Activated CD8-positive, alpha-beta memory T cell treated with anti-CD3 and anti-CD28 coated beads, Interleukin-2, amount 10 ng/mL, durations not matched to agents 7 days and 5 days (primary cell): Measurements from ENCODE around the gene C16orf92. TPM values are rescaled to one million over a fixed set of nuclear protein-coding genes. Genes with fewer than 3 reads are reported as not detected.
A peak's percentile ranks its signal among the peaks of the same experiment; 100 is the strongest.

Experiments used
- ATAC-seq: fragments of 150-1000 bp; cut with Tn5 transposase; one replicate; pipeline ENCODE4 v1.10.0; 2021; ENCODE audit warnings: moderate library complexity
- CTCF ChIA-PET: fragments of 350-600 bp; sonication (Branson Sonifier 250); formaldehyde crosslinking; loops from one replicate; lab custom pipeline; 2021; ENCODE audit warnings: antibody characterized with exemption; lab: Charles Lee
- DNase-seq: peaks from one replicate; pipeline ENCODE4 v3.0.0-alpha.2; 2020
- H3K27ac Mint-ChIP-seq: one replicate; pipeline ENCODE4 v1.8.0; 2021; ENCODE audit warnings: mild to moderate bottlenecking, mixed read lengths
- H3K27me3 Mint-ChIP-seq: one replicate; pipeline ENCODE4 v1.8.0; 2021; ENCODE audit warnings: mixed read lengths
- H3K36me3 Mint-ChIP-seq: one replicate; pipeline ENCODE4 v1.8.0; 2021; ENCODE audit warnings: mild to moderate bottlenecking, mixed read lengths
- H3K4me1 Mint-ChIP-seq: one replicate; pipeline ENCODE4 v1.8.0; 2021; ENCODE audit warnings: mixed read lengths
- H3K4me3 Mint-ChIP-seq: one replicate; pipeline ENCODE4 v1.8.0; 2021; ENCODE audit warnings: mild to moderate bottlenecking, moderate library complexity, mixed read lengths
- H3K9me3 Mint-ChIP-seq: one replicate; pipeline ENCODE4 v1.8.0; 2022; ENCODE audit warnings: low read depth, mixed read lengths
- total RNA-seq, 2 experiments: library from RNA; stranded (reverse); gene quantifications; one replicate each; pipeline ENCODE4 v1.2.3, GENCODE V29; 2021

Gene C16orf92
- total RNA-seq, 2 experiments from 2014 or later, result not detected

- no peaks in the 10 kb centered on the region for H3K27me3 Mint-ChIP-seq
- H3K4me3 Mint-ChIP-seq, result peak overlapping the region; percentile 98
- no peak for DNase-seq
- CTCF ChIA-PET, result interaction anchor here (0.9 to 1.8 kb wide), 5 partner anchors 17 to 293 kb away, joined by 3 to 7 read pairs (median 5); partner anchors contain the start of gene TLCD3B
- H3K36me3 Mint-ChIP-seq, result peaks cover 35% of the 10 kb centered on the region
- peaks cover 27% of the 10 kb centered on the region for H3K4me1 Mint-ChIP-seq
- H3K9me3 Mint-ChIP-seq, result no peaks in the 10 kb centered on the region
- no peak for ATAC-seq
- H3K27ac Mint-ChIP-seq, result no peak overlapping the region
These were observed 29.7 kb upstream of the C16orf92 start for GRCh38 chr16:29993191-29993902.

- CTCF ChIA-PET, result interaction anchor here (0.9 to 2.6 kb wide), 8 partner anchors 12 to 293 kb away, joined by 3 to 7 read pairs (median 5); partner anchors contain the start of genes TLCD3B and TMEM219
- Mint-ChIP-seq H3K4me1 (peaks cover 30% of the 10 kb centered on the region), H3K27me3 (no peaks in the 10 kb centered on the region), H3K4me3 (peak overlapping the region; percentile 98), H3K9me3 (no peaks in the 10 kb centered on the region), H3K36me3 (peaks cover 36% of the 10 kb centered on the region), H3K27ac (peak overlapping the region; percentile 99)
- no peak for ATAC-seq
- DNase-seq, result no peak
These were observed 28.9 kb upstream of the C16orf92 start for GRCh38 chr16:29993903-29994599.

GRCh38 chr16:29994600-29995323, 28.2 kb upstream of the C16orf92 start:
- ATAC-seq (peak; percentile 59), DNase-seq (peak; percentile 85)
- H3K27ac Mint-ChIP-seq, result peak overlapping the region; percentile 99
- H3K9me3 Mint-ChIP-seq, result no peaks in the 10 kb centered on the region
- peak overlapping the region; percentile 98 for H3K4me3 Mint-ChIP-seq
- H3K27me3 Mint-ChIP-seq, result no peaks in the 10 kb centered on the region
- peaks cover 37% of the 10 kb centered on the region for H3K36me3 Mint-ChIP-seq
- CTCF ChIA-PET, result interaction anchor here (1.2 to 3.9 kb wide), 9 partner anchors 11 to 294 kb away, joined by 3 to 17 read pairs (median 5); partner anchors contain the start of genes TAOK2, TLCD3B and TMEM219
- H3K4me1 Mint-ChIP-seq, result peaks cover 34% of the 10 kb centered on the region

GRCh38 chr16:29995324-29995910, 27.6 kb upstream of the C16orf92 start, which contains the start of gene HIRIP3:
HIRIP3 (minus strand) TSS chr16:29995617; CDS start chr16:29995605, 12 bp downstream.
- H3K9me3 Mint-ChIP-seq, result no peaks in the 10 kb centered on the region
- no peaks in the 10 kb centered on the region for H3K27me3 Mint-ChIP-seq
- peak; percentile 73 for ATAC-seq
- H3K27ac Mint-ChIP-seq, result peak within 1 kb of the TSS; percentile 99
- CTCF ChIA-PET, result interaction anchor here (1.3 to 3.9 kb wide), 10 partner anchors 10 to 295 kb away, joined by 3 to 17 read pairs (median 4); partner anchors contain the start of genes ALDOA, TAOK2, TLCD3B and TMEM219
- peaks cover 34% of the 10 kb centered on the region for H3K4me1 Mint-ChIP-seq
- peak; percentile 93 for DNase-seq
- peak within 1 kb of the TSS; percentile 98 for H3K4me3 Mint-ChIP-seq
- H3K36me3 Mint-ChIP-seq, result peaks cover 35% of the 10 kb centered on the region

- H3K9me3 Mint-ChIP-seq, result no peaks in the 10 kb centered on the region
- no peaks in the 10 kb centered on the region for H3K27me3 Mint-ChIP-seq
- CTCF ChIA-PET, result interaction anchor here (0.6 to 3.9 kb wide), 14 partner anchors 10 to 295 kb away, joined by 3 to 17 read pairs (median 4); partner anchors contain the start of genes ALDOA, TAOK2, TLCD3B and TMEM219
- DNase-seq (peak; percentile 100), ATAC-seq (peak; percentile 96)
- peaks cover 33% of the 10 kb centered on the region for H3K36me3 Mint-ChIP-seq
- H3K4me1 Mint-ChIP-seq, result peaks cover 34% of the 10 kb centered on the region
- H3K27ac Mint-ChIP-seq, result peak within 1 kb of the TSS; percentile 99
- H3K4me3 Mint-ChIP-seq, result peak within 1 kb of the TSS; percentile 98
These were observed 26.9 kb upstream of the C16orf92 start, which contains the start of gene INO80E for GRCh38 chr16:29995911-29996765. INO80E (plus strand) TSS chr16:29996241; CDS start chr16:29996311, 70 bp downstream.

- Mint-ChIP-seq H3K36me3 (peaks cover 33% of the 10 kb centered on the region), H3K4me1 (peaks cover 34% of the 10 kb centered on the region), H3K27me3 (no peaks in the 10 kb centered on the region), H3K4me3 (peak overlapping the region; percentile 98), H3K27ac (peak overlapping the region; percentile 99), H3K9me3 (no peaks in the 10 kb centered on the region)
- ATAC-seq, result no peak
- no peak for DNase-seq
- CTCF ChIA-PET, result interaction anchor here (0.6 to 3.9 kb wide), 14 partner anchors 9 to 295 kb away, joined by 3 to 17 read pairs (median 3); partner anchors contain the start of genes ALDOA, TAOK2, TLCD3B and TMEM219
These were observed 26.2 kb upstream of the C16orf92 start for GRCh38 chr16:29996766-29997250.

GRCh38 chr16:29999605-30000004, 23.4 kb upstream of the C16orf92 start:
- DNase-seq (no peak), ATAC-seq (no peak)
- H3K4me3 Mint-ChIP-seq, result no peak overlapping the region
- H3K27ac Mint-ChIP-seq, result no peak overlapping the region
- H3K9me3 Mint-ChIP-seq, result no peaks in the 10 kb centered on the region
- CTCF ChIA-PET, result no interaction called here
- no peaks in the 10 kb centered on the region for H3K27me3 Mint-ChIP-seq
- H3K36me3 Mint-ChIP-seq, result peaks cover 21% of the 10 kb centered on the region
- peaks cover 23% of the 10 kb centered on the region for H3K4me1 Mint-ChIP-seq

GRCh38 chr16:30000735-30001631, 22.0 kb upstream of the C16orf92 start:
- DNase-seq (no peak), ATAC-seq (no peak)
- peaks cover 18% of the 10 kb centered on the region for H3K4me1 Mint-ChIP-seq
- no peak overlapping the region for H3K27ac Mint-ChIP-seq
- CTCF ChIA-PET, result no interaction called here
- no peak overlapping the region for H3K4me3 Mint-ChIP-seq
- no peaks in the 10 kb centered on the region for H3K9me3 Mint-ChIP-seq
- H3K36me3 Mint-ChIP-seq, result peaks cover 21% of the 10 kb centered on the region
- H3K27me3 Mint-ChIP-seq, result no peaks in the 10 kb centered on the region

GRCh38 chr16:30002614-30003346, 20.2 kb upstream of the C16orf92 start:
- H3K4me3 Mint-ChIP-seq, result no peak overlapping the region
- peaks cover 11% of the 10 kb centered on the region for H3K4me1 Mint-ChIP-seq
- H3K36me3 Mint-ChIP-seq, result peaks cover 13% of the 10 kb centered on the region
- no peak for ATAC-seq
- H3K9me3 Mint-ChIP-seq, result no peaks in the 10 kb centered on the region
- H3K27ac Mint-ChIP-seq, result peak overlapping the region; percentile 0
- CTCF ChIA-PET, result no interaction called here
- no peaks in the 10 kb centered on the region for H3K27me3 Mint-ChIP-seq
- no peak for DNase-seq

- Mint-ChIP-seq H3K27me3 (no peaks in the 10 kb centered on the region), H3K36me3 (peaks cover 7% of the 10 kb centered on the region), H3K4me3 (no peak overlapping the region), H3K9me3 (no peaks in the 10 kb centered on the region), H3K27ac (no peak overlapping the region), H3K4me1 (peaks cover 6% of the 10 kb centered on the region)
- no peak for DNase-seq
- no peak for ATAC-seq
- CTCF ChIA-PET, result interaction anchor here (1.4 to 1.8 kb wide), 2 partner anchors 17 to 303 kb away, joined by 4 to 5 read pairs; no protein-coding TSS in a partner anchor
These were observed 19.2 kb upstream of the C16orf92 start for GRCh38 chr16:30003670-30004423.
